Bronchial epithelial cell (primary cell): Measurements from ENCODE around the gene RFTN1. TPM values are rescaled to one million over a fixed set of nuclear protein-coding genes. Genes with fewer than 3 reads are reported as not detected.

Experiments
- DNase-seq: peaks from one replicate; pipeline ENCODE4 v3.0.0-alpha.2; 2010; ENCODE audit warnings: low read depth
- FAIRE-seq: peaks from 2 replicates; lab custom pipeline; 2011; peaks lifted over from hg19 to GRCh38; lab: Jason Lieb, UNC
- H3K27me3 ChIP-seq: 2 replicates; pipeline ENCODE4 v1.5.1; 2011; ENCODE audit warnings: low read length; ENCODE audit not compliant: control insufficient read depth, insufficient read depth
- H3K36me3 ChIP-seq: 2 replicates; pipeline ENCODE4 v1.5.1; 2011; ENCODE audit warnings: low read length; ENCODE audit not compliant: control insufficient read depth, insufficient read depth
- H3K4me3 ChIP-seq: 2 replicates; pipeline ENCODE4 v1.5.1; 2011; ENCODE audit warnings: mild to moderate bottlenecking, low read depth, low read length, control low read depth
- CTCF ChIP-seq: IDR thresholded peaks from 2 replicates; pipeline ENCODE4 v1.5.1; 2011; ENCODE audit warnings: mild to moderate bottlenecking, moderate library complexity, low read length, control low read depth, inconsistent platforms; ENCODE audit not compliant: insufficient read depth, severe bottlenecking
- total RNA-seq: library from RNA; depleted of rRNA; stranded (reverse); fragments of >200 nt; gene quantifications from 2 replicates; pipeline ENCODE4 v1.2.1, GENCODE V29; 2014

RFTN1 gene
- total RNA-seq, 1 donor from 2014 or later, result 9.2 TPM

DNA sequence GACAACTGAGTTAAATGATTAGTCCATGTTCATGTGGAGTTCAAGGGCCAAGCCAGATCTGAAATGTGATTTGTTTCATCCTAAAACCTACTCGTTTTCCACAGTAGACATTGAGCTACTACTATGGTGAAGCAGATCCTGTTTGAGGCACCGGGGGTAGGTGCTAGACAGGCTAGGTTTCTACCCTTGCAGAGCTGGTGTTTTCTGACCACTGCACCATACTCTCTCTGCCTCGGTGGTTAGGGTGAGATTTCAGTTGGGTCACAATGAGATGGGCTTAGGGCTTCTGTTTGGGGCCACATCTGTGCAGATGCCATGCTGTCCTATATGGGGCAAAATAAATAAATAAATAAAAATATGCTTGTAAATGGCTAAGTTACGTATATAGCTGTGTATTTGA lies 149.2 kb downstream of the RFTN1 start:
- no peak for TF ChIP-seq CTCF
- H3K4me3 ChIP-seq, result no peak overlapping the region
- no peaks in the 10 kb centered on the region for H3K36me3 ChIP-seq
- no peaks in the 10 kb centered on the region for H3K27me3 ChIP-seq
- FAIRE-seq (no peak), DNase-seq (no peak)

GRCh38 chr3:16363636-16364035 lies 149.9 kb downstream of the RFTN1 start:
- Histone ChIP-seq H3K36me3 (no peaks in the 10 kb centered on the region), H3K4me3 (no peak overlapping the region), H3K27me3 (no peaks in the 10 kb centered on the region)
- DNase-seq, result no peak
- FAIRE-seq, result no peak
- no peak for TF ChIP-seq CTCF

DNA sequence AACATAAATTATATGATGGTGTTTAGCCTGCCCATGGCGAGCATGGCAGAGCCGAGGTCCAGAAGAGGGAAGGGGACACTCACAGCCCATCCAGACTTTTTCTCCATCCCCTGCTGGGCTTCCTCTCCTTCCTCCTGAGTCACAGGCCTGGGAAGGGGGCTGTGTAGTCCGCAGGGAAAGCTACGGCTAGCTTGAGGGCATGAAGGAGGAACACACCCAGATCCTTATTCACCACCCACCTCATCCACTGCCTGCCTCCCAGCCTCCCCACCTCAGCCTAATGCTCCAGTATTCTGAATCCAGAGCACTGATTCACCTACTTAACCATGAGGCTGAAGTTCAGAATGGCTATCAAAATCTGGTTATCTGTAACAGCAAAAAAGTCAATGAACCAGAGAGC lies 150.7 kb downstream of the RFTN1 start:
- FAIRE-seq (no peak), DNase-seq (peak; percentile 21)
- no peaks in the 10 kb centered on the region for H3K27me3 ChIP-seq
- no peaks in the 10 kb centered on the region for H3K36me3 ChIP-seq
- no peak overlapping the region for H3K4me3 ChIP-seq
- TF ChIP-seq CTCF, result no peak

DNA sequence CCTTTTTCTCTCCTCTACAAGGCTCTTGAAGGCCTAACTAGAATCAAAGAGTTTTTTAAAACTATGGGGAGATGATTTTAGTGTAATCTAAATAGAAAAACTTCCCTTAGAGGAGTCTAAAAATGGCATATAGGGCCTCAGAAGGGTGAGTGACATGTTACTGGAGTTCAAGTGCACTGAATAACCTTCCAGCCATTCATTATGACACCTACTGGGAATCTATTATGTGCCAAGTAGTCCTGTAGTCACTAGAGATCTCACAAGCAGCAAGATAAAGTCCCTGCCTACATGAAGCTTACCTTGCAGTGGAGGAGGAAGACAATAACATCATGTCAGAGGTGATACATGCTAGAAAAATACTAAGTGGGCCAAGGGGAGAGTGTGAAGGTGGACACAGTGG lies 152.4 kb downstream of the RFTN1 start:
- Histone ChIP-seq H3K4me3 (no peak overlapping the region), H3K36me3 (no peaks in the 10 kb centered on the region), H3K27me3 (no peaks in the 10 kb centered on the region)
- no peak for DNase-seq
- no peak for FAIRE-seq
- no peak for TF ChIP-seq CTCF

DNA sequence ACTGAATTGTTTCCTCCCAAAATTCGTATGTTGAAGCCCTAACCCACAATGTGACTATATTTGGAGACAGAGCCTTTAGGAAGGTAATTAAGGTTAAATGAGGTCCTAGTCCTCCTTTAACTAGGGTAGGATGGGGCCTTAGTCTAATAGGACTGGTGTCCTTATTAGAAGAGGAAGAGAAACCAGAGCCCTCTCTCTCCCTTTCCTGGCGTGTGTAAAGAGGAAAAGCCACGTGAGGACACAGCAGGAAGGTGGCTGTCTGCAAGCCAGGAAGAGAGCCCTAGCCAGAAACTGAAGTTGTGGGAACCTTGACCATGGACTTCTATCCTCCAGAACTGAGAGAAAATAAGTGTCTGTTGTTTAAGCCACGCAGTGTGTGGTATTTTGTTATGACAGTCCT lies 154.2 kb downstream of the RFTN1 start:
- FAIRE-seq, result no peak
- no peak for DNase-seq
- no peaks in the 10 kb centered on the region for H3K27me3 ChIP-seq
- H3K36me3 ChIP-seq, result no peaks in the 10 kb centered on the region
- no peak for TF ChIP-seq CTCF
- no peak overlapping the region for H3K4me3 ChIP-seq

GRCh38 chr3:16358336-16358735 lies 155.2 kb downstream of the RFTN1 start:
- FAIRE-seq (no peak), DNase-seq (no peak)
- H3K27me3 ChIP-seq, result no peaks in the 10 kb centered on the region
- no peak for TF ChIP-seq CTCF
- H3K4me3 ChIP-seq, result no peak overlapping the region
- no peaks in the 10 kb centered on the region for H3K36me3 ChIP-seq
